Heart right ventricle (tissue), 16 donors: ENCODE measurements around the gene OSBPL3. TPM values are rescaled to one million over a fixed set of nuclear protein-coding genes. Genes with fewer than 3 reads are reported as not detected.

Experiments
- ATAC-seq, 8 donors: fragments of 200-7000 bp; cut with Tn5 transposase; one replicate each; pipeline ENCODE4 v1.9.1; 2020; ENCODE audit warnings: mild to moderate bottlenecking in 8 of 8, moderate library complexity in 8 of 8, moderate number of reproducible peaks in 1 of 8
- DNase-seq, 2 donors: peaks; one replicate each; pipeline ENCODE4 v3.0.0-alpha.2; 2020
- H3K27ac ChIP-seq, 10 donors: fragments of 200-600 bp; sonication (generic) in 2 of 10; one replicate each; pipeline versions ENCODE4 v1.5.0 to v1.8.0; 2020 to 2022; ENCODE audit warnings: mild to moderate bottlenecking in 3 of 10
- H3K27me3 ChIP-seq, 7 donors: fragments of 200-600 bp; one replicate each; pipeline ENCODE4 v1.8.0; 2021 to 2022; ENCODE audit warnings: mild to moderate bottlenecking in 2 of 7
- H3K36me3 ChIP-seq, 9 donors: fragments of 200-600 bp; sonication (generic) in 1 of 9; one replicate each; pipeline versions ENCODE4 v1.5.0 to v1.8.0; 2020 to 2022; ENCODE audit warnings: mild to moderate bottlenecking in 2 of 9
- H3K4me1 ChIP-seq, 9 donors: fragments of 200-600 bp; sonication (generic) in 1 of 9; one replicate each; pipeline versions ENCODE4 v1.5.0 to v1.8.0; 2020 to 2022; ENCODE audit warnings: mild to moderate bottlenecking in 4 of 9
- H3K4me3 ChIP-seq, 10 donors: fragments of 200-600 bp; sonication (generic) in 2 of 10; one replicate each; pipeline versions ENCODE4 v1.5.0 to v1.8.0; 2020 to 2022; ENCODE audit warnings: mild to moderate bottlenecking in 7 of 10, moderate library complexity in 2 of 10
- H3K9me3 ChIP-seq, 11 donors: fragments of 200-600 bp in 10 of 11; sonication (generic) in 2 of 11; one replicate each; pipeline versions ENCODE4 v1.5.0 to v1.8.0; 2013 to 2022; ENCODE audit warnings: mild to moderate bottlenecking in 2 of 11, control low read depth in 1 of 11, moderate library complexity in 1 of 11
- WGBS, 2 donors: extraction: QIAGEN DNeasy Blood & Tissue Kit; methylation state at CpG; one replicate each; pipeline ENCODE4 v1.1.7; 2013; ENCODE audit warnings: inconsistent platforms in 1 of 2; 5-methylcytosine and 5-hydroxymethylcytosine counted together
- intact Hi-C, 10 donors: fragments of 100-400 bp; cut with DNase I; formaldehyde crosslinking; loops; one replicate each; pipeline versions ENCODE4 v1.11.1 to v1.14.2; 2022
- polyA plus RNA-seq, 2 donors: library from polyadenylated mRNA; stranded (reverse); fragments of 200-250 nt; gene quantifications; one replicate each; pipeline ENCODE4 v1.2.3, GENCODE V29; 2013
- total RNA-seq, 10 donors: library from RNA; stranded (reverse); fragmentation: NEBNext Ultra II Directional in 3 of 10; extraction: Animal tissue kit (Norgen Biotek cat#: 25700) in 3 of 10; gene quantifications; one replicate each; pipeline versions ENCODE4 v1.2.1 to v1.2.4, GENCODE V29; 2021 to 2023
- TF ChIP-seq, protein P1 (sequence below), 9 donors: fragments of 200-600 bp; sonication (generic) in 2 of 9; IDR thresholded peaks; one replicate each; pipeline versions ENCODE4 v1.5.0 to v1.8.0; 2021 to 2022; ENCODE audit warnings: antibody characterized with exemption in 9 of 9, mild to moderate bottlenecking in 5 of 9, moderate library complexity in 1 of 9
- donor health status: Arrhythmogenic right ventricular cardiomyopathy.
- donor health status: ischemic (EF 13 %, LVEDD 7.1; RV severe dilation, severe dysfunction).
- donor health status: healthy with polysubstance abuse.
- donor health status: DM: no; HTN: yes; CAD: no.
- donor health status: DM: no; HTN: no; CAD: no.
- donor health status: ischemic (EF 25% LVEDD 6.9; RV normal size, moderate dysfunction).
- donor health status: ischemic (EF 25% LVEDD 5.7; RV mildly dilated, moderate dysfunction).
- donor health status: healthy.
- donor health status: DM: yes; HTN: yes; CAD: no.
- donor health status: Ischemic cardiomyopathy.
- donor health status: ischemic (EF 35%, LVEDD 5.7; RV mildly dilated, moderate dysfunction).
- donor health status: nonischemic (EF 11% LVEDD 7.7; RV severe dilation, severe dysfunction).
- donor health status: DM: yes; HTN: yes; CAD: no.
- donor health status: PGD.
- donor health status: ischemic (EF 29% LVEDD 5.4; RV normal size, mild dysfunction).
- donor health status: nonischemic (EF 23%, LVEDD 6.1; RV moderate dilation, normal function).

Gene OSBPL3
- total and polyA plus RNA-seq, 12 donors = 1.2 to 10.6 (median 3.5) TPM

DNA sequence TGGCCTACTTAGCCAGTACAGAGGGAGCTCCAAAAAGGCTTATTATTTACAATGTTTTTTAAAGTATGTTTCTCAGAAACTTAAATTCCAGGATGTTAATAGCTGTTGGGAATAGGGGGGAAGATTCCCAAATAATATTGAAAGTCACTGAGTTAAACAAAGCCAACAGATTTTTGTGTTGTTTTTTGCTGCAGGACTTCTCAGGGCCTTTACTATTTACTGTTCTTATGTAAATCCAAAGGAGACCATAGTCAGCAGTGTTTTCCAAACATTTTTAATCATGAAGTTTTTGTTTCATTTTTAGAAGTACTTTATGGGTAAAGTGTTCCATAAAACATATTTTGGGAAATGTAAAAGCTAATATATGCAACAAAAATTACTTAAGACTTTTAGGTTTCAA lies 122.4 kb downstream of the OSBPL3 start:
- Histone ChIP-seq H3K27me3 (no peaks in the 10 kb centered on the region), H3K4me1 (no peaks in the 10 kb centered on the region), H3K9me3 (no peaks in the 10 kb centered on the region), H3K27ac (no peak overlapping the region), H3K36me3 (peaks cover 0 to 35% (median 0%) of the 10 kb centered on the region in 9 donors), H3K4me3 (no peak overlapping the region)
- ATAC-seq = no peak
- intact Hi-C loops = no loop called here
- TF ChIP-seq, protein P1, sequence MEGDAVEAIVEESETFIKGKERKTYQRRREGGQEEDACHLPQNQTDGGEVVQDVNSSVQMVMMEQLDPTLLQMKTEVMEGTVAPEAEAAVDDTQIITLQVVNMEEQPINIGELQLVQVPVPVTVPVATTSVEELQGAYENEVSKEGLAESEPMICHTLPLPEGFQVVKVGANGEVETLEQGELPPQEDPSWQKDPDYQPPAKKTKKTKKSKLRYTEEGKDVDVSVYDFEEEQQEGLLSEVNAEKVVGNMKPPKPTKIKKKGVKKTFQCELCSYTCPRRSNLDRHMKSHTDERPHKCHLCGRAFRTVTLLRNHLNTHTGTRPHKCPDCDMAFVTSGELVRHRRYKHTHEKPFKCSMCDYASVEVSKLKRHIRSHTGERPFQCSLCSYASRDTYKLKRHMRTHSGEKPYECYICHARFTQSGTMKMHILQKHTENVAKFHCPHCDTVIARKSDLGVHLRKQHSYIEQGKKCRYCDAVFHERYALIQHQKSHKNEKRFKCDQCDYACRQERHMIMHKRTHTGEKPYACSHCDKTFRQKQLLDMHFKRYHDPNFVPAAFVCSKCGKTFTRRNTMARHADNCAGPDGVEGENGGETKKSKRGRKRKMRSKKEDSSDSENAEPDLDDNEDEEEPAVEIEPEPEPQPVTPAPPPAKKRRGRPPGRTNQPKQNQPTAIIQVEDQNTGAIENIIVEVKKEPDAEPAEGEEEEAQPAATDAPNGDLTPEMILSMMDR (IDR thresholded peaks at IDR 0.05) = no peak
- DNase-seq = no peak

DNA sequence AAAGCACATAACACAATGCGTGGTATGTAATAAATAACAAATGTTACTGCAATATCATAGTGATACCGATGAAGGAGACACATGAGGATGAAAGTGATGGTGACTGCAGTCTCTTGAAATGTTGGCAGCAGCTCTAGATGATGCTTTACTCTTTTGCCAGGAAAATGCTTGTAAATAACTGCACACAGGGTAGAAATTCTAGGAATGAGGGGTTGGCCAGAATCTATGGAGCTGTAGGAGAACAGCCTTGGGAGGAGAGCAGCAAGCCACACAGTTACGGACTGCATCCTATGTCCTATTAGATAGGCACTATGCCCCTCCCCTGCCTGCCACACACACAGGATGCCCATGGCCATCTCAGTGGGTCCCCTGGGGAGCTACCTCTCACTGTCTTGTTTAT lies 125.1 kb downstream of the OSBPL3 start:
- peaks cover 0 to 22% (median 0%) of the 10 kb centered on the region in 9 donors for H3K36me3 ChIP-seq
- no peak for DNase-seq
- WGBS, 2 donors = 87 to 90% methylated on average over 3 of the region's 3 CpGs
- H3K4me1 ChIP-seq = no peaks in the 10 kb centered on the region
- intact Hi-C loops = no loop called here
- H3K27me3 ChIP-seq = no peaks in the 10 kb centered on the region
- no peaks in the 10 kb centered on the region for H3K9me3 ChIP-seq
- ATAC-seq = no peak
- H3K4me3 ChIP-seq = no peak overlapping the region
- TF ChIP-seq, protein P1 (IDR thresholded peaks at IDR 0.05) = no peak
- H3K27ac ChIP-seq = no peak overlapping the region

DNA sequence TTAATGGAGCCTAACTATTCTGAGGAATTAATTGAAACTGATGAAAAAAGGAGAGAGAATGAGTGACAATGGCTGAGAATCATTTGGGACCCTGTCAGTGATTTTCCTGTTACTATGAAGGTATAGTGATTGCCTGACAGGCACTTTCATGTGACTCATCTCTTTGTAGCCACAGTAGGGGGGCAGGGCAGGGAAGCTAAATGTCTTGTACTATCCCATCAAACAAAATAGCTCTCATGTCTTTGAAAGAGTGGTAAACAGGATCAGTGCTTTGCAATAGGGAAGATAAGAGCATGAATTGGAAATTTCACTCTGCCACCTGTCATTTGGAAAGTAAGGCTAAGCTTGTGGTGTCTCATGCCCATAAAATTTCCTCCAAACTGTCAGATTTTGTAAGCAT lies 128.2 kb downstream of the OSBPL3 start:
- TF ChIP-seq, protein P1 (IDR thresholded peaks at IDR 0.05) = no peak
- no peaks in the 10 kb centered on the region for H3K4me1 ChIP-seq
- no peak for ATAC-seq
- no peak overlapping the region for H3K27ac ChIP-seq
- H3K4me3 ChIP-seq = no peak overlapping the region
- H3K9me3 ChIP-seq = no peaks in the 10 kb centered on the region
- intact Hi-C loops = no loop called here
- no peaks in the 10 kb centered on the region for H3K27me3 ChIP-seq
- DNase-seq = no peak
- H3K36me3 ChIP-seq = peaks cover 0 to 39% (median 0%) of the 10 kb centered on the region in 9 donors

DNA sequence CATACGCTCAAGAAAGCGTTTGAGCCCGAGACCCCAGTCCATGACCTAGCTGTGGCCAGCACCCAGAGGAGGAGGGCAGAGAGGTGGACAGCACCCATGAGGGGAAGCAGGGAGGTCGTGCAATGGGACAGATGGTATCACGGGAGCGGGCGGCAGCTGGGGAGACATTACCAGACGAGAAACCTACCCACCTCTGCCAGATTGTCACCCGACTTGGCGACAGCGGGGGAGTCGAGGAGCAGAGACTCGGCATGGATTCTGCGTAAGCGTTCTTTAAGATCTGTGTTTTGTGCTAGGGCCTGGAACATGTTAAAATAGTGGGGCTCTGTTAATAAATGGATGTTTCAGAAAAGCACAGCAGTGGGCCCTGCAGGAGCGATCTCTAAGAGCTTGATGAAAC lies 131.1 kb downstream of the OSBPL3 start:
- Histone ChIP-seq H3K27ac (no peak overlapping the region), H3K9me3 (no peaks in the 10 kb centered on the region), H3K27me3 (no peaks in the 10 kb centered on the region), H3K4me1 (no peaks in the 10 kb centered on the region), H3K36me3 (peaks cover 0 to 31% (median 0%) of the 10 kb centered on the region in 9 donors), H3K4me3 (no peak overlapping the region)
- DNase-seq = no peak
- ATAC-seq = no peak
- TF ChIP-seq, protein P1 (IDR thresholded peaks at IDR 0.05) = no peak
- WGBS, 2 donors = 90 to 91% methylated on average over 16 of the region's 16 CpGs
- intact Hi-C loops = no loop called here

DNA sequence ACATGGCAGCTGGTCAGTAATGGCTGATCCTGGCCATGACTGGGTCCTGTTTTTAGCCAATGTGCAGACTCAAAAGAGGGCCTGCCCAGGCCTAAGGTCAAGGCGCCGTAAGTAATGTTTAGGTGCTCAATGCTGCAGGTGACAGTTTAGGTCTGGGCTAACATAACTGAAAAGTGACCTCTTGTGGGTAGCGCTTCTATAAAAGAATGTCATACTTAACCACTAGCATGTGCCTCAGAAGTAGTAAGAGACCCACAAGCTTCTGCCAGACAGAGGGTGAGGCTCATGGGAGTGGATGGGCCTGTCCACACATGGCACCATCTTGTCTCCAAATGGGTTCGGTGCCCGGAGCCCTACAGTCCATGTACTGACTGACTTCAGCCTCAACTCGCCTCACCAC lies 132.2 kb downstream of the OSBPL3 start:
- Histone ChIP-seq H3K27me3 (no peaks in the 10 kb centered on the region), H3K36me3 (peaks cover 0 to 31% (median 0%) of the 10 kb centered on the region in 9 donors), H3K27ac (no peak overlapping the region), H3K9me3 (no peaks in the 10 kb centered on the region), H3K4me3 (no peak overlapping the region), H3K4me1 (peaks cover 0 to 1% (median 0%) of the 10 kb centered on the region in 9 donors)
- TF ChIP-seq, protein P1 (IDR thresholded peaks at IDR 0.05) = no peak
- DNase-seq = no peak
- whole genome bisulfite sequencing, 2 donors = 95 to 98% methylated on average over 6 of the region's 6 CpGs
- intact Hi-C loops = no loop called here
- ATAC-seq = no peak
